HCT116 (cell line): ENCODE data around the gene RABL6. TPM values are rescaled to one million over a fixed set of nuclear protein-coding genes. Genes with fewer than 3 reads are reported as not detected.

ENCODE experiments used
- ATAC-seq: fragments of 200-7000 bp; cut with Tn5 transposase; 2 replicates; pipeline ENCODE4 v1.9.1; 2020; ENCODE audit warnings: mild to moderate bottlenecking, moderate library complexity
- BruUV-seq: library from RNA; stranded (reverse); fragments of 400-500 nt; replicated peaks from 2 replicates; lab custom pipeline; 2021; lab: Mats Ljungman, UMichigan
- CTCF ChIA-PET: fragments of 300-600 bp; sonication (Branson Sonifier 250); formaldehyde crosslinking; loops from one replicate; lab custom pipeline; 2021; ENCODE audit warnings: antibody characterized with exemption; lab: Charles Lee
- POLR2A ChIA-PET: fragments of 300-600, 350-600 bp; sonication (Branson Sonifier 250); formaldehyde crosslinking; loops from one replicate; lab custom pipeline; 2021; ENCODE audit warnings: antibody characterized with exemption; lab: Charles Lee
- RAD21 ChIA-PET, 2 experiments: fragments of 300-600 bp; sonication (Branson Sonifier 250); formaldehyde crosslinking; loops; one replicate each; lab custom pipeline; 2023; ENCODE audit warnings: low total read pairs in 2 of 2; ENCODE audit not compliant: uncharacterized antibody in 2 of 2, unreplicated experiment in 2 of 2, low non-redundant PET in 1 of 2; lab: Charles Lee
- DNase-seq: peaks from one replicate; pipeline ENCODE4 v3.0.0-alpha.2; 2010; ENCODE audit warnings: low read depth, low spot score
- H2AFZ ChIP-seq: fragments of 200-600 bp; shearing (Covaris generic), sonication (generic); 2 replicates; pipeline ENCODE4 v1.6.1; 2017; ENCODE audit warnings: low read depth, mixed run types, mixed read lengths, antibody characterized with exemption, low read length; ENCODE audit not compliant: poor library complexity, severe bottlenecking
- H3K27ac ChIP-seq: 2 replicates; pipeline ENCODE4 v1.5.1; 2012; ENCODE audit warnings: low read depth, low read length
- H3K27me3 ChIP-seq: fragments of 200-600 bp; sonication (generic); 2 replicates; pipeline ENCODE4 v1.6.1; 2016; ENCODE audit warnings: mixed run types, low read length, mixed read lengths; ENCODE audit not compliant: insufficient read depth
- H3K36me3 ChIP-seq, 2 experiments: fragments of 200-500 bp in 1 of 2; fragments of 200-600 bp in 1 of 2; sonication (Bioruptor generic) in 1 of 2; sonication (generic) in 1 of 2; 2 replicates each; pipeline versions ENCODE4 v1.5.1 to v1.6.1; 2014 to 2016; ENCODE audit warnings: low read length in 2 of 2, inconsistent platforms in 1 of 2, mixed read lengths in 1 of 2, mixed run types in 1 of 2; ENCODE audit not compliant: insufficient read depth in 2 of 2, control insufficient read depth in 1 of 2
- H3K4me1 ChIP-seq, 2 experiments: fragments of 200-600 bp in 1 of 2; sonication (generic) in 1 of 2; 2 replicates each; pipeline versions ENCODE4 v1.5.1 to v1.6.1; 2012 to 2017; ENCODE audit warnings: low read length in 2 of 2, inconsistent platforms in 1 of 2, mild to moderate bottlenecking in 1 of 2, mixed read lengths in 1 of 2, mixed run types in 1 of 2, moderate library complexity in 1 of 2; ENCODE audit not compliant: insufficient read depth in 2 of 2, control insufficient read depth in 1 of 2
- H3K4me2 ChIP-seq: fragments of 200-600 bp; sonication (generic); 2 replicates; pipeline ENCODE4 v1.6.1; 2017; ENCODE audit warnings: mixed run types, low read length, mixed read lengths
- H3K4me3 ChIP-seq, 2 experiments: fragments of 200-600 bp in 1 of 2; sonication (generic) in 1 of 2; replicated peaks in 1 of 2; 2 replicates each; pipeline ENCODE4 v1.5.1; 2011 to 2016; ENCODE audit warnings: low read length in 2 of 2, control low read depth in 1 of 2, low read depth in 1 of 2, mild to moderate bottlenecking in 1 of 2, mixed read lengths in 1 of 2, mixed run types in 1 of 2
- H3K79me2 ChIP-seq: fragments of 200-600 bp; sonication (generic); 2 replicates; pipeline ENCODE4 v1.6.1; 2017; ENCODE audit warnings: mild to moderate bottlenecking, mixed run types, low read length, moderate library complexity, mixed read lengths; ENCODE audit not compliant: insufficient read depth
- H3K9ac ChIP-seq: fragments of 200-600 bp; sonication (generic); 2 replicates; pipeline ENCODE4 v1.6.1; 2016; ENCODE audit warnings: low read length, mixed read lengths
- H3K9me2 ChIP-seq: fragments of 200-600 bp; sonication (generic), shearing (Covaris generic); 2 replicates; pipeline ENCODE4 v1.6.1; 2017; ENCODE audit warnings: mixed run types, mild to moderate bottlenecking, moderate library complexity; ENCODE audit not compliant: insufficient read depth
- H3K9me3 ChIP-seq, 2 experiments: fragments of 200-500 bp in 1 of 2; fragments of 200-600 bp in 1 of 2; sonication (Bioruptor generic) in 1 of 2; sonication (generic) in 1 of 2; 2 replicates each; pipeline ENCODE4 v1.6.1; 2014 to 2017; ENCODE audit warnings: low read length in 2 of 2, mixed read lengths in 2 of 2, inconsistent platforms in 1 of 2, low read depth in 1 of 2, mild to moderate bottlenecking in 1 of 2, mixed run types in 1 of 2, moderate library complexity in 1 of 2; ENCODE audit not compliant: control insufficient read depth in 1 of 2, insufficient read depth in 1 of 2
- H4K20me1 ChIP-seq: fragments of 200-600 bp; sonication (generic), shearing (Covaris generic); 2 replicates; pipeline ENCODE4 v1.6.1; 2017; ENCODE audit warnings: mixed run types, mild to moderate bottlenecking, moderate library complexity; ENCODE audit not compliant: insufficient read depth
- CBX3 ChIP-seq: IDR thresholded peaks from 2 replicates; pipeline ENCODE4 v1.6.1; 2012; ENCODE audit warnings: low read depth
- ELF1 ChIP-seq: IDR thresholded peaks from 2 replicates; pipeline ENCODE4 v1.6.1; 2012; ENCODE audit warnings: low read depth, borderline replicate concordance
- EZH2phosphoT487 ChIP-seq: fragments of 200-600 bp; IDR thresholded peaks from 2 replicates; pipeline ENCODE4 v1.6.1; 2018; ENCODE audit warnings: antibody characterized with exemption, borderline replicate concordance
- JUND ChIP-seq: IDR thresholded peaks from 2 replicates; pipeline ENCODE4 v1.6.1; 2012
- ZBTB33 ChIP-seq: IDR thresholded peaks from 2 replicates; pipeline ENCODE4 v1.6.1; 2011; ENCODE audit warnings: mild to moderate bottlenecking, low read length, moderate library complexity; ENCODE audit not compliant: insufficient replicate concordance; ENCODE audit errors: extremely low read depth
- ZNF274 ChIP-seq: fragments of 200-500 bp; sonication (Bioruptor generic); IDR thresholded peaks from 2 replicates; pipeline ENCODE4 v1.6.1; 2014; ENCODE audit warnings: mild to moderate bottlenecking, low read depth, low read length, inconsistent platforms
- intact Hi-C: fragments of 100-400 bp; cut with micrococcal nuclease; formaldehyde crosslinking; loops from 2 replicates; pipeline ENCODE4 v1.10.0; 2022
- total RNA-seq: library from RNA; stranded (reverse); gene quantifications from one replicate; pipeline ENCODE4 v1.2.1, GENCODE V29; 2021; ENCODE audit not compliant: unreplicated experiment

The RABL6 gene
- total RNA-seq, 1 experiment from 2014 or later = 98.6 TPM

GRCh38 chr9:136821826-136822544, 14.2 kb downstream of the RABL6 start:
- H3K36me3 ChIP-seq = peaks cover 0 to 8% of the 10 kb centered on the region in 2 experiments; a peak in 3 of 4 replicates
- ATAC-seq (no peak), DNase-seq (no peak)
- H3K27ac ChIP-seq = no peak overlapping the region
- intact Hi-C loops = no loop called here
- no peaks in the 10 kb centered on the region for H3K27me3 ChIP-seq
- no peaks in the 10 kb centered on the region for H3K4me1 ChIP-seq
- H3K9me2 ChIP-seq = no peaks in the 10 kb centered on the region
- BruUV-seq = no TSS peak
- H3K9ac ChIP-seq = no peak overlapping the region
- no peaks in the 10 kb centered on the region for H4K20me1 ChIP-seq
- no peak overlapping the region for H3K4me2 ChIP-seq
- peaks cover 6% of the 10 kb centered on the region; the same call in 1 of the 2 replicates for H3K79me2 ChIP-seq
- POLR2A ChIA-PET = no interaction called here
- CTCF ChIA-PET = no interaction called here
- H2AFZ ChIP-seq = no peak overlapping the region
- H3K9me3 ChIP-seq = no peaks in the 10 kb centered on the region
- RAD21 ChIA-PET = no interaction called here
- TF ChIP-seq EZH2phosphoT487 = no peak
- no peak for TF ChIP-seq CBX3
- no peak for TF ChIP-seq ELF1
- TF ChIP-seq ZBTB33 = no peak
- TF ChIP-seq ZNF274 = no peak
- TF ChIP-seq JUND = no peak
- H3K4me3 ChIP-seq = no peak overlapping the region
